LNCaP clone FGC (cell line): ENCODE results near the gene CFAP251.
A peak's percentile ranks its signal among the peaks of the same experiment; 100 is the strongest.

Source experiments
- DNase-seq: peaks from one replicate; pipeline ENCODE4 v3.0.0-alpha.2; 2011; ENCODE audit warnings: low read depth
- H3K4me3 ChIP-seq: 2 replicates; pipeline ENCODE4 v1.5.1; 2011; ENCODE audit warnings: mild to moderate bottlenecking, low read depth, low read length, control low read depth
- TF ChIP-seq, protein P1 (sequence below): IDR thresholded peaks from 2 replicates; pipeline ENCODE4 v1.5.1; 2012; ENCODE audit warnings: mild to moderate bottlenecking; ENCODE audit not compliant: control insufficient read depth, insufficient read depth; ENCODE audit errors: extremely low read depth

The CFAP251 gene

DNA sequence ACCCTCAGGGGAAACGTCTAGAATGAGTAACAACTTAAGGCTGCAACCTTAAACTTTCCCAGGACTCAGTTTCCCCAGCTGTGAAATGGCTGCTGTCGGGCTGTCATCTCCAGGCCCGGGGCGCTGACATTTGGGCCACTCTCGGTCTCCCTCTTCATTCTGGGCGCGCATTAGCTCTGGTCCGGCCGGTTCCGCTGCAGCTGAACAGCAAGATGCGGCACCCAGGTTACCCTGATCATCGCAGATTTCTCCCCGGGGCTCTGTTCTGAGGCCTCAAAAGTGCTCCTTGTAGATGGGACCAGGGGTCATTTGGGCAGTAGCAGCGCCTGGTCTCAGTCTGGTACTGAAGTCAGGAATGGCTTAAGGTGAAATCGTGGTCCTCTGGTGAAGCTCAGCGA is 102.4 kb downstream of the CFAP251 start:
- TF ChIP-seq, protein P1, sequence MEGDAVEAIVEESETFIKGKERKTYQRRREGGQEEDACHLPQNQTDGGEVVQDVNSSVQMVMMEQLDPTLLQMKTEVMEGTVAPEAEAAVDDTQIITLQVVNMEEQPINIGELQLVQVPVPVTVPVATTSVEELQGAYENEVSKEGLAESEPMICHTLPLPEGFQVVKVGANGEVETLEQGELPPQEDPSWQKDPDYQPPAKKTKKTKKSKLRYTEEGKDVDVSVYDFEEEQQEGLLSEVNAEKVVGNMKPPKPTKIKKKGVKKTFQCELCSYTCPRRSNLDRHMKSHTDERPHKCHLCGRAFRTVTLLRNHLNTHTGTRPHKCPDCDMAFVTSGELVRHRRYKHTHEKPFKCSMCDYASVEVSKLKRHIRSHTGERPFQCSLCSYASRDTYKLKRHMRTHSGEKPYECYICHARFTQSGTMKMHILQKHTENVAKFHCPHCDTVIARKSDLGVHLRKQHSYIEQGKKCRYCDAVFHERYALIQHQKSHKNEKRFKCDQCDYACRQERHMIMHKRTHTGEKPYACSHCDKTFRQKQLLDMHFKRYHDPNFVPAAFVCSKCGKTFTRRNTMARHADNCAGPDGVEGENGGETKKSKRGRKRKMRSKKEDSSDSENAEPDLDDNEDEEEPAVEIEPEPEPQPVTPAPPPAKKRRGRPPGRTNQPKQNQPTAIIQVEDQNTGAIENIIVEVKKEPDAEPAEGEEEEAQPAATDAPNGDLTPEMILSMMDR, result no peak
- no peak for DNase-seq
- peak overlapping the region; percentile 65 for H3K4me3 ChIP-seq

- TF ChIP-seq, protein P1, result no peak
- H3K4me3 ChIP-seq, result peak overlapping the region; percentile 65
- DNase-seq, result no peak
Measured at GRCh38 chr12:122021193-122021821, 102.9 kb downstream of the CFAP251 start.

DNA sequence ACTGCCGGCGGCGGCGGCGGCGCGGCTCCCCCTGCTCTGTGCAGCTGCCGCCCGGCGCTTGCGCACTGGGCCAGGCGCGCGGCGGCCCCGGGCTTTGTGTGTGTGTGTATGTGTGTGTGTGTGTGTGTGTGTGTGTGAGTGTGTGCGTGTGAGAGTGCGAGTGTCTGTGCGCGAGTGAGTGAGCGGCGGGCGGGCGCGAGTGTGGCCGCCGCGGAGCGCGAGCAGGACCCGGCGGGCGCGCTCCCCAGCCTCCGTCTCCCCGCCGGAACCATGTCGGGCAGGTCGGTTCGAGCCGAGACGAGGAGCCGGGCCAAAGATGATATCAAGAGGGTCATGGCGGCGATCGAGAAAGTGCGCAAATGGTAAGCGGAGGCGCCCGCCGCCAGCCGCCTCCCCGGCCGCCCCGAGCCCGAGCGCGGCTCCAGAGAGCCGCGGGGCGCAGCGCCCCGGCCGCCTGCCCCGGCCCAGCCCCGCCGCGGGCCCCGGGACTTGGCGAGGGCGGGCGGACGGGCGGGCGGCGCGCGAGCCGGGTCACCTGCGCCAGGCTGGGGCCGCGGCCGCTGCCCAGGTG is 103.5 kb downstream of the CFAP251 start, which contains the start of gene BCL7A:
Gene BCL7A (plus strand): TSS at position 63 of the 571 bp plus-strand sequence. CDS start 208 bp downstream, at position 271.
- peak within 1 kb of the TSS; percentile 66 for H3K4me3 ChIP-seq
- TF ChIP-seq, protein P1, result no peak
- DNase-seq, result no peak

- TF ChIP-seq, protein P1, result no peak
- peak overlapping the region; percentile 66 for H3K4me3 ChIP-seq
- DNase-seq, result no peak
Measured at GRCh38 chr12:122022393-122023338, 104.3 kb downstream of the CFAP251 start.

DNA sequence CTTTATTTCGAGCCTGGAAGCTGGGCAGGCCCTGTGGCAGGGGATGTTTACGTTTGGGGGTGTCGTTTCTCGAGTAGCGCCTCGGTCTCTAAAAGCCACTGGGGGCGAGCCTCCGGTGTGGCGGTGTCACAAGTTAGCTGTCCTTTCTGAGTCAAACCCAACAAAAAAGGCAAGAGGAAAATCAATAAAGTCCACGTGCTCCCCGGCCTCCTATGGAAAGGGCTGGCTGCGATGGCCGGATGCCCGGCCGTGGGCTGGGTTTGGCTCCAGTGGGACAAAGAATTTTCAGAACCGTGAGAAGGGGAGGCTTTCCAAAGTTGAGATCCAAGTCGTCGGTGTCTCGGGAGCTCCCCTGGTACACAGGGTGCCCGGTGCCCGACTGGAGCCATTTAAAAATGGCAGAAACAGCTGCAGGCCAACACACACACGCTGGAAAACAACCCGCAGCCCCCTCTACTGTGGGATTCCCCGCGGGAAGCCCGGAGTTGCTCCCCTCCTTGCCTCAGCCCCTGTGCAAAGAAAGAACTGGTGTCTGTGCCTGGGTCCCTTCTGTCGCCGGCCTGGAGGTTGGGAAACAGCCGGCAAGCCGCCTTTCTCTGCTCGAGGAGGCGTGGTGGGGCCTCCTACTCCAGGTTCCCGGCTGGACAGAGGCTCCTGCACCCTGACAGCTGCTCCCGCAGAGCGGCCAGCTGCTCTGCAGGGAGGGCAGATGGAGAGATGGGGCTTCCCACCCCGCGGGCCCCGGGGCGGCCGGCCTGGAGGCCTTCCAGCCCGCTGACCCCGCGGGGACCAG is 105.1 kb downstream of the CFAP251 start:
- peak overlapping the region; percentile 66 for H3K4me3 ChIP-seq
- peak; percentile 80 for DNase-seq
- TF ChIP-seq, protein P1, result no peak

GRCh38 chr12:122024132-122024785 is 105.9 kb downstream of the CFAP251 start:
- H3K4me3 ChIP-seq, result peak overlapping the region; percentile 66
- TF ChIP-seq, protein P1, result no peak
- DNase-seq, result no peak
